ENCODE data around the gene MED26. TPM values are rescaled to one million over a fixed set of nuclear protein-coding genes. Genes with fewer than 3 reads are reported as not detected.

The MED26 gene
- total and polyA plus RNA-seq, 8 donors = 0.58 to 41.7 (median 4.3) TPM

GRCh38 chr19:16577531-16577985 is 50.4 kb downstream of the MED26 start:
- H3K27ac ChIP-seq = no peak overlapping the region
- intact Hi-C loops (cut with DNase I; ENCODE audit: low total_unique reads) = no loop called here
- H3K36me3 ChIP-seq = peaks cover 33 to 56% (median 53%) of the 10 kb centered on the region in 4 donors
- DNase-seq = no peak
- 86 to 95% (median 88%) methylated on average over 15 to 17 of the region's 17 CpGs for WGBS, 5 donors
- H3K4me3 ChIP-seq = no peak overlapping the region
- H3K9me3 ChIP-seq = no peaks in the 10 kb centered on the region
- TF ChIP-seq CTCF (IDR thresholded peaks at IDR 0.05) (no peak), EP300 (IDR thresholded peaks at IDR 0.05) (no peak), POLR2AphosphoS5 (IDR thresholded peaks at IDR 0.05) (no peak), POLR2A (IDR thresholded peaks at IDR 0.05) (no peak)
- no peaks in the 10 kb centered on the region for H3K27me3 ChIP-seq
- H3K4me1 ChIP-seq = peaks cover 17 to 66% (median 50%) of the 10 kb centered on the region in 4 donors

GRCh38 chr19:16576690-16577530 is 51.1 kb downstream of the MED26 start:
- TF ChIP-seq POLR2AphosphoS5 (IDR thresholded peaks at IDR 0.05) (no peak), CTCF (IDR thresholded peaks at IDR 0.05) (no peak), EP300 (IDR thresholded peaks at IDR 0.05) (no peak), POLR2A (IDR thresholded peaks at IDR 0.05) (no peak)
- no peak overlapping the region for H3K4me3 ChIP-seq
- WGBS, 5 donors = 87 to 91% (median 89%) methylated on average over 11 to 52 of the region's 52 CpGs
- DNase-seq = no peak
- intact Hi-C loops (cut with DNase I; ENCODE audit: low total_unique reads) = no loop called here
- H3K9me3 ChIP-seq = no peaks in the 10 kb centered on the region
- peaks cover 13 to 59% (median 44%) of the 10 kb centered on the region in 4 donors for H3K4me1 ChIP-seq
- no peaks in the 10 kb centered on the region for H3K27me3 ChIP-seq
- H3K36me3 ChIP-seq = peaks cover 33 to 56% (median 53%) of the 10 kb centered on the region in 4 donors
- no peak overlapping the region for H3K27ac ChIP-seq

- H3K9me3 ChIP-seq = no peaks in the 10 kb centered on the region
- H3K36me3 ChIP-seq = peaks cover 33 to 56% (median 53%) of the 10 kb centered on the region in 4 donors
- intact Hi-C loops (cut with DNase I; ENCODE audit: low total_unique reads) = no loop called here
- TF ChIP-seq POLR2A (IDR thresholded peaks at IDR 0.05) = no peak
- TF ChIP-seq EP300 (IDR thresholded peaks at IDR 0.05) = no peak
- TF ChIP-seq POLR2AphosphoS5 (IDR thresholded peaks at IDR 0.05) = no peak
- no peak for TF ChIP-seq CTCF (IDR thresholded peaks at IDR 0.05)
- H3K27ac ChIP-seq = no peak overlapping the region
- no peaks in the 10 kb centered on the region for H3K27me3 ChIP-seq
- peaks cover 18 to 59% (median 45%) of the 10 kb centered on the region in 4 donors for H3K4me1 ChIP-seq
- no peak for DNase-seq
- 79 to 88% (median 86%) methylated on average over 27 to 48 of the region's 48 CpGs for WGBS, 5 donors
- no peak overlapping the region for H3K4me3 ChIP-seq
These were observed 51.9 kb downstream of the MED26 start for GRCh38 chr19:16575861-16576689.

GRCh38 chr19:16575282-16575681 is 52.7 kb downstream of the MED26 start:
- H3K27ac ChIP-seq = no peak overlapping the region
- TF ChIP-seq POLR2A (IDR thresholded peaks at IDR 0.05) = no peak
- no peak for TF ChIP-seq CTCF (IDR thresholded peaks at IDR 0.05)
- no peak for TF ChIP-seq EP300 (IDR thresholded peaks at IDR 0.05)
- no peak for TF ChIP-seq POLR2AphosphoS5 (IDR thresholded peaks at IDR 0.05)
- intact Hi-C loops (cut with DNase I; ENCODE audit: low total_unique reads) = no loop called here
- WGBS, 5 donors = 81 to 93% (median 91%) methylated on average over 2 of the region's 2 CpGs
- no peaks in the 10 kb centered on the region for H3K27me3 ChIP-seq
- peaks cover 33 to 56% (median 53%) of the 10 kb centered on the region in 4 donors for H3K36me3 ChIP-seq
- no peaks in the 10 kb centered on the region for H3K9me3 ChIP-seq
- no peak for DNase-seq
- no peak overlapping the region for H3K4me3 ChIP-seq
- H3K4me1 ChIP-seq = peaks cover 26 to 60% (median 47%) of the 10 kb centered on the region in 4 donors
